Muscle layer of colon (tissue), 2 donors: Measurements from ENCODE around the gene ARHGAP15.

ENCODE experiments used
- H3K27ac ChIP-seq: one replicate; pipeline ENCODE4 v1.7.0; 2013; ENCODE audit warnings: low read depth, mild to moderate bottlenecking, low read length, moderate library complexity
- H3K27me3 ChIP-seq, 2 donors: one replicate each; pipeline ENCODE4 v1.7.0; 2013; ENCODE audit warnings: low read length in 2 of 2, mild to moderate bottlenecking in 2 of 2; ENCODE audit not compliant: insufficient read depth in 2 of 2, control insufficient read depth in 1 of 2
- H3K36me3 ChIP-seq: one replicate; pipeline ENCODE4 v1.7.0; 2013; ENCODE audit warnings: mild to moderate bottlenecking, low read length; ENCODE audit not compliant: insufficient read depth
- H3K4me1 ChIP-seq: one replicate; pipeline ENCODE4 v1.7.0; 2013; ENCODE audit warnings: mild to moderate bottlenecking, low read length; ENCODE audit not compliant: insufficient read depth
- H3K4me3 ChIP-seq, 2 donors: one replicate each; pipeline ENCODE4 v1.7.0; 2013; ENCODE audit warnings: low read length in 2 of 2, low read depth in 1 of 2, mild to moderate bottlenecking in 1 of 2, moderate library complexity in 1 of 2
- H3K9ac ChIP-seq: one replicate; pipeline ENCODE4 v1.7.0; 2013; ENCODE audit warnings: low read length
- H3K9me3 ChIP-seq: one replicate; pipeline ENCODE4 v1.7.0; 2013; ENCODE audit warnings: mild to moderate bottlenecking, low read length
- donor health status: abdominal sarcoma.
- donor health status: Adenocarcinoma of cecum.

Gene ARHGAP15

DNA sequence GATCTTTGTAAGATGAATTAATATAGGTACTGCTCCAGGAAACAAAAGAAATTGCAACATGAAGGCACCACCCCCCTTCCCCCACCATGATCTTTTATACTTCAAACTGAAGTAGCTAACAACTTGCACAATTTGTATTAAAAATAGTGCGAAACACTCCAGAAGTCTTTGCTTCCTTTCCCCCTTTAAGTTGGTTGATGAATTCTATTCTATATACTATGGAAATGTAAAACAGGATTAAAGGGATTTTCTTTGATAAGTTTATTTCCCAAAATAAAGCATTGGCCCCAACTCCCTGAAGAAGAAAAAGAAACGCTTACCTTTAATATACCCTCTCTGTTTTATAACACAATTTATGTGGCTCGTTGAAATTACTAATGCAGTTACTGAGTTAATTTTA lies 227.1 kb downstream of the ARHGAP15 start:
- Histone ChIP-seq H3K27me3 (no peaks in the 10 kb centered on the region), H3K4me3 (no peak overlapping the region), H3K9ac (no peak overlapping the region), H3K36me3 (no peaks in the 10 kb centered on the region), H3K27ac (no peak overlapping the region), H3K4me1 (no peaks in the 10 kb centered on the region), H3K9me3 (no peaks in the 10 kb centered on the region)

- H3K9me3 ChIP-seq: no peaks in the 10 kb centered on the region
- H3K36me3 ChIP-seq: no peaks in the 10 kb centered on the region
- no peak overlapping the region for H3K4me3 ChIP-seq
- no peak overlapping the region for H3K27ac ChIP-seq
- H3K9ac ChIP-seq: no peak overlapping the region
- H3K4me1 ChIP-seq: no peaks in the 10 kb centered on the region
- no peaks in the 10 kb centered on the region for H3K27me3 ChIP-seq
These were observed 227.7 kb downstream of the ARHGAP15 start for GRCh38 chr2:143356736-143357446.

GRCh38 chr2:143357966-143358365 lies 228.7 kb downstream of the ARHGAP15 start:
- Histone ChIP-seq H3K27ac (no peak overlapping the region), H3K4me3 (no peak overlapping the region), H3K4me1 (no peaks in the 10 kb centered on the region), H3K27me3 (no peaks in the 10 kb centered on the region), H3K9ac (no peak overlapping the region), H3K36me3 (no peaks in the 10 kb centered on the region), H3K9me3 (no peaks in the 10 kb centered on the region)

GRCh38 chr2:143361346-143361745 lies 232.1 kb downstream of the ARHGAP15 start:
- Histone ChIP-seq H3K36me3 (no peaks in the 10 kb centered on the region), H3K4me3 (no peak overlapping the region), H3K9me3 (no peaks in the 10 kb centered on the region), H3K9ac (no peak overlapping the region), H3K27me3 (no peaks in the 10 kb centered on the region), H3K4me1 (no peaks in the 10 kb centered on the region), H3K27ac (no peak overlapping the region)

- Histone ChIP-seq H3K4me1 (no peaks in the 10 kb centered on the region), H3K27ac (no peak overlapping the region), H3K9me3 (no peaks in the 10 kb centered on the region), H3K36me3 (no peaks in the 10 kb centered on the region), H3K9ac (no peak overlapping the region), H3K4me3 (no peak overlapping the region), H3K27me3 (no peaks in the 10 kb centered on the region)
These were observed 242.4 kb downstream of the ARHGAP15 start for GRCh38 chr2:143371616-143372015.

DNA sequence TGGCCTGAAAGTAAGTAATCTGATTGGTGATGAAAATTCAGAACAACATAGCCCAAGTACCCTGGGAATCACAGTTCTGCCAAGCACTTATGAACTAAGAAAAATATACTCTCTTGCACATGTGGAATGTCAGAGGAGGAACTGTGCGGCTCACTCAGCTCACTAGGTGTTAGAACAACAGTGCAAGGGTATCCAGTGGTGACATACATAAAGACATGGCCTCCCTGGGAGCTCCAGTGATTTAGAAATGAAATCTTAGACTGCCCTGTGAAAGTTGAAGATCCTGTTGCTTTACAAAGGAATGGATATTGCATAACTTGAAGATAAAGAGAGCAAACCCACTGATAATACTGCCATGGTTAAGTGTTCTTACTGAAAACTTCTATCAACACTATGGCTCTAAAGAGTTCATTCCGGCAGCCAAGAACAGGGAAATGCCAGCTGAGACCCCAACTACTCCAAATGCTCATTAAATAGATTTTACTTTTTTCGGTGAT lies 246.2 kb downstream of the ARHGAP15 start:
- H3K9me3 ChIP-seq: no peaks in the 10 kb centered on the region
- H3K9ac ChIP-seq: no peak overlapping the region
- H3K4me1 ChIP-seq: no peaks in the 10 kb centered on the region
- H3K4me3 ChIP-seq: no peak overlapping the region
- no peaks in the 10 kb centered on the region for H3K36me3 ChIP-seq
- H3K27me3 ChIP-seq: no peaks in the 10 kb centered on the region
- no peak overlapping the region for H3K27ac ChIP-seq

- Histone ChIP-seq H3K27ac (no peak overlapping the region), H3K9ac (no peak overlapping the region), H3K27me3 (no peaks in the 10 kb centered on the region), H3K9me3 (no peaks in the 10 kb centered on the region), H3K36me3 (no peaks in the 10 kb centered on the region), H3K4me3 (no peak overlapping the region), H3K4me1 (no peaks in the 10 kb centered on the region)
These were observed 249.8 kb downstream of the ARHGAP15 start for GRCh38 chr2:143378996-143379395.

DNA sequence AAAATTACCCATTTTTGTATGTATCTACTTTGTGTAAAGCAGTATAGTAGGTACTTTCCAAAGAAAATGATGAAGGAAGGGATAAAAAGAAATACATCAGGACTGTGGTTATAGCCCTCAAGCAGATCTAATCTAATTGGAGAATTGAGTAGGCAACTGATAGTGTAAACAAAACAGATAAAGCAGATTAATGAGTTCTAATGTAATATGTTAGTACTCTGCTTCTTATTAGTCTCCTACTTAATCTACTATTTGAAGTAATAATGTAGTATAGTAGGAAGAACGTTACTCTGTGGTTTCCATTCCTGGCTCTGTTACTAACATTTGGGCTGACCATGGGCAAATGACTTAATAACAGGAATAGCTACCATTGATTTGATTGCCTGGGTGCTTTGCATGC lies 250.7 kb downstream of the ARHGAP15 start:
- H3K27ac ChIP-seq: no peak overlapping the region
- no peaks in the 10 kb centered on the region for H3K9me3 ChIP-seq
- no peak overlapping the region for H3K4me3 ChIP-seq
- H3K27me3 ChIP-seq: no peaks in the 10 kb centered on the region
- H3K36me3 ChIP-seq: no peaks in the 10 kb centered on the region
- no peak overlapping the region for H3K9ac ChIP-seq
- H3K4me1 ChIP-seq: no peaks in the 10 kb centered on the region

DNA sequence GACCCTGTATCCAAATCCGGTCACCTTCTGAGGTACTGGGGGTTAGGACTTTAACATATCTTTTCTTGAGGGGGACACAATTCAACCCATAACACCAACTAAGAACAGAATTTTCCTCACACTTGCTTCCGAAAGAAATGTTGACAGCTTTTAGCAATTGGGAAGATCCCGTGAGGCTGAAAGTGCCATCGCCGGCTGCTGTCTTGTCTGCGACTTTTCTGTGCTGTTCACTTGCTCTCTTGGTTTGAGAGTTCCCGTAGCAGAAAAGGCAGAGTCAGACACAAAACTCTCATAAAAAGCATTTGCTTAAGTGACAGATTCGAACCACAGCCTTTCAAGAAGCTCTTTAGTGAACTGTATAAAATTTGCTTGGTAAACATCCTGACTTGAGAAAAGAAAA lies 253.4 kb downstream of the ARHGAP15 start:
- Histone ChIP-seq H3K27me3 (no peaks in the 10 kb centered on the region), H3K36me3 (no peaks in the 10 kb centered on the region), H3K4me3 (no peak overlapping the region), H3K9ac (no peak overlapping the region), H3K9me3 (no peaks in the 10 kb centered on the region), H3K27ac (no peak overlapping the region), H3K4me1 (no peaks in the 10 kb centered on the region)

- no peaks in the 10 kb centered on the region for H3K36me3 ChIP-seq
- no peaks in the 10 kb centered on the region for H3K27me3 ChIP-seq
- no peaks in the 10 kb centered on the region for H3K4me1 ChIP-seq
- no peak overlapping the region for H3K27ac ChIP-seq
- H3K4me3 ChIP-seq: no peak overlapping the region
- H3K9me3 ChIP-seq: no peaks in the 10 kb centered on the region
- H3K9ac ChIP-seq: no peak overlapping the region
These were observed 253.8 kb downstream of the ARHGAP15 start for GRCh38 chr2:143383016-143383415.

- H3K9me3 ChIP-seq: no peaks in the 10 kb centered on the region
- no peak overlapping the region for H3K4me3 ChIP-seq
- H3K9ac ChIP-seq: no peak overlapping the region
- no peak overlapping the region for H3K27ac ChIP-seq
- H3K4me1 ChIP-seq: no peaks in the 10 kb centered on the region
- H3K27me3 ChIP-seq: no peaks in the 10 kb centered on the region
- no peaks in the 10 kb centered on the region for H3K36me3 ChIP-seq
These were observed 254.9 kb downstream of the ARHGAP15 start for GRCh38 chr2:143384111-143384510.

DNA sequence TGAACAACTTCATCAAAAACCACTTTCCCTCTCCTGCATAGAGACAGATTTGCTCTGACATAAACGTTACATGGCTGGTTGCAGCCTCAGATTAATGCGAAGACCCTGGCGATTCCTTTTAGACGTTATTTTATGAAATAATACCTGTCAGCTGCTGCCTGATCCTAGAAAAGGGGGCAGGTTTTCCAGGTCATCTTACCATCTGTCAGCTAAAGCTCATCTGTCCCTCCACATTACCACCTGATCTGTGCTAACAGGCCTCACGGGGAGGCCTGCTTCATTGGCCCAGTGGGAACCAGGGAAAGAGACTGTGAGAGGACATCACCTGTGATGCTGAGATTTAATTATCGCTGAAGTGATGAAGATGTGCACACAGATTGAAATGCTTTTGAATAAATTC lies 261.0 kb downstream of the ARHGAP15 start:
- Histone ChIP-seq H3K9ac (no peak overlapping the region), H3K36me3 (no peaks in the 10 kb centered on the region), H3K4me1 (no peaks in the 10 kb centered on the region), H3K27ac (no peak overlapping the region), H3K27me3 (no peaks in the 10 kb centered on the region), H3K9me3 (no peaks in the 10 kb centered on the region), H3K4me3 (no peak overlapping the region)
